Measurements from ENCODE around the gene KHNYN.

Gene KHNYN

DNA sequence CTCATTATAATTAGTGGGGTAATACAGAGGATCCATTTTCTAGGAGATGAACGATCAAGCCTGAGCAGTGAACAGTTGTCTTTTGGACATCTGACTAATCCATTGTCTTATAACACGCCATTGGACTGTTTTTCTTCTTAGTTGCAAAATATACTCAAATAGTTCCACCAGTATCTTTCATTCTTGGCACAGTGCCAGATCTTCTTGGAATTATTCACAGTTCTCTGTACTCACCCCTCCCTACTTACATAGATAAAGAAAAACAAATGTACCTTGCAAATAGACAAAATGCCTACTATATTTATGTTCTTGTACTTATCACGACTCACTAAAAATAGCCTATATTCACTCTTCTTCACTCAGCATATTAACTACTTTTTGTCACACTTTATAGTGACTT, 4.0 kb upstream of the KHNYN start:
- DNase-seq: no peak

DNA sequence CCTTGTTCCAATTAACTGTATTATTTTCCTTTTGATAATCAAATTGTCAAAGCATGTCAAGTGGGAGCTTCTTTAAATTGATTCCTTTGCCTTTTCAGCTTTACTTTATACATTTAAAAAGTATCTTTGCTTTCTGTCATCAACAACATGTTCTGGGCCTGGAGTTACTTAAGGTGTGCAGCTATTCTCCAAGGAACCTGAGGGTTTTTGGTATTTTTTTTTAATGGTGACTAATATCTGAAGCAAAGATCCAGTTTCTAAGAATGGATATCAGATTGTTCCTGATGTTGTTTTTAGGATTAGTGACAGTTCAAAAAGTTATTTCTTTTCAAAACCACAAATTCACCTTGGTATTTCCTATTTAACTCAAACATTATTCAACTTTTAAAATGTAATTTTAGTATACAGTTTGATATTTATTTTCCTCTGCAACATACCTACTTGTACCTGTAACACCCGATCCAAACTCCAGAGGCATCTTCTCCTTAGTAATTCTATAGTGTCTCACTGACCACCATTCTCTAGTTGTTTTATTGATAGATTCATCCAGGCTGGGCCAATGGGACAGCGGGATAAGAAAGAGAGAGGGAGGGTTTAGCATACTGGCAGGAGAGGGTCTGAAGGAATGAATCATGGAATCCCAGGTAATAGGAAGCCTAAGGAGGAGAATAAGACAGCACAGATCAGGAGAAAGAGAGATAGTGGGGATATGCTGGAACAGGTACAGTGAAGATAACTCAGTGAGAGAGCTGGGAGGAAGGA, 3.4 kb upstream of the KHNYN start:
- DNase-seq: no peak

GRCh38 chr14:24426912-24427536, 2.7 kb upstream of the KHNYN start:
- peak; percentile 18 for DNase-seq

DNA sequence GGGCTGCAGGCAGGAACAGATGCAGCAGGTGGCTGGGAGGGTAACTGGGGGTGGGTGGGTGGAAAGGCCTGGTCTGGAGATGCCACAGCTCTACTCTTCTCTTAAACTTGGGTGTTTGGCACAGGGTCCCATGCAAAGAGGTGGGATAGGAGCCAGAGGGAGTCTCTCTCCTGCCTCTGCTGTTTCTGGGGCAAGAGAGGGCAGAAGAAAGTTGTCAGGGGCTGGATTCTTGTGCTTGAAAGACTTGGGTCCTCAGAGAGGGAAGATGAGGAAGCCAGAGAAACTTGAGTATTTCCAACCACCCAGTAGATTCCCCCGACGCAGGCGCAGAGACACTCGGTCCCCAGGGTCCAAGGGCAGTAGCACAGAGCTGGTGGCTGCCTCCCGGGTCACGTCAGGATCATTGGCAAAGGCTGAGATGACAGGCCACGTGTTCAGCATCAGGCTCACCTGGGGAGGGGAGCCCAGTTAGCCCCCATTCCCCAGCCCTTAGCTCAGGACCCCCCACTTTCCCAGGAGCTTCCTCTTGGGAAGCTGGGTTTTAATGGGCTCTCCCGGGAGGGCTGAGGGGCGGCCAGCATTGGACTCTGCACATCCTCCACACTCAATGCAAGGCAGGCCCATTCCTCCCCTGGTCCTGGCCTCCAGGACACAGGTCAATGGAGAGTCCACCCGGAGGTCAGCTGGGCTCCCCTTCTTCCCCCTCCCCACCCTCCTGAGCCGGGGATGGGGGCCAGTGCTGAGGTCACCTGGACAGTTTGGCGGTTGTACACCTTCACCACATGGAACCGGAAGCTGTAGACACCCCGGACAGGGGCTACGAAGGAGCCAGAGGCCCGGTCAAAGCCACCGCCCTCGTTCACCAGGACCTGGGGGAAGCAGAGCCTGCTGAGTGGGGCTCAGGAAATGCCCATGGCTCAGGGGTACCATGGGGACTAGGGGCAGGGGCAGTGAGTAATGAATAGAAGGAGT, 1.9 kb upstream of the KHNYN start:
- no peak for DNase-seq

GRCh38 chr14:24428628-24429394, 943 bp upstream of the KHNYN start:
- DNase-seq: peak; percentile 6

DNA sequence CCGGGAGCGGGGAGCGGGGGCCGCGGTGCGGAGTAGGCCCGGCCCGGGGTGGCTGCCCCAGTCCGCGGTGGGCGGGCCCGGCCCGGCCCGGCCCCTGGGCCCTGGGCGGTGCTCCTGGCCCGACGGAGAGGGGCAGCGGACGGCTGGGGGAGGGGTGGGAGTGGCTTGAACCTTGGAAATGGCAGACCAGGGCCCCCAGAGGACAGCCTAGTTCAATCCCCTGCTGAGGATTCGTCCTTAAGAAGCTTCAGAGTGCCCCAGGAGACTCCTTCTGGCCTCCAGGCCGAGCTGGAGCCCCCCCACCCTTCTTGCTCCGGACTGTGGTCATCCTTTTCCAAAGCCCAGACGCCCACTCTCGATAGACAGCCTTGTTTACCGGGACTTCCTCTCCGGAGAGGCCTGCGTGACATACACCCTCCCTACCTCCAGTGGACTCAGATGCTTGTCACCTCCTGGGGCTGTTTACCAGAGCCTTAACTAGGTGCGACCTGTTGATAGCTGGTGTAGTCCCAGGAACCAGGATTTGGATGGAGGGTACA, 458 bp downstream of the KHNYN start:
- DNase-seq: peak; percentile 77

GRCh38 chr14:24430682-24431568, 1.2 kb downstream of the KHNYN start:
- peak; percentile 85 for DNase-seq

- peak; percentile 96 for DNase-seq
Measured at GRCh38 chr14:24431569-24432258, 2.0 kb downstream of the KHNYN start.

DNA sequence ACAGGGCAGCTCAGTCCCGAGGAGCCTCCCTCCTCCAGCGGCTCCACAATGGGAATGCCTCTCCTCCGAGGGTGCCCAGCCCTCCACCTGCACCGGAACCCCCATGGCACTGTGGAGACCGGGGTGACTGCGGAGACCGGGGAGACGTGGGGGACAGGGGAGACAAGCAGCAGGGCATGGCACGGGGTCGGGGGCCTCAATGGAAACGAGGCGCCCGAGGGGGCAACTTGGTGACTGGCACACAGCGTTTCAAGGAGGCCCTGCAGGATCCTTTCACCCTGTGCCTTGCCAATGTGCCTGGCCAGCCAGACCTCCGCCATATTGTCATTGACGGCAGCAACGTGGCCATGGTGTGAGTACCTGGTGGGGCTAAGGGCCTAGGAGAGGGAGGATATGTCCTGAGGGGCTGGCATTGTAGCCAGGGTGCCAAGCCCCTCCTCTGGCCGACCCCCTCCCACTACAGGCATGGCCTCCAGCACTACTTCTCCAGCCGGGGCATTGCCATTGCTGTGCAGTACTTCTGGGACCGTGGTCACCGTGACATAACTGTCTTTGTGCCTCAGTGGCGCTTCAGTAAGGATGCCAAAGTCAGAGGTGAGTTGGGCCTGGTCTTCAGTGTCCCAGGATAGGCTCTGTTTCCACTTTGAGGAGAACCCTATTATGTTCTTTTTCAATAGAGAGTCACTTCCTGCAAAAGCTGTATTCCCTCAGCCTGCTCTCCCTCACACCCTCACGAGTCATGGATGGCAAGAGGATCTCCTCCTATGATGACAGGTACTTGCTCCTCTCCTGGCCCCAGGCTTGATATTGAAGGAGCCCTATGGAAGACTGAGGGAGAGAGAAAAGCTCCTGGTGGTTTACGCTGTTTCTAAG, 2.7 kb downstream of the KHNYN start:
- DNase-seq: no peak

DNA sequence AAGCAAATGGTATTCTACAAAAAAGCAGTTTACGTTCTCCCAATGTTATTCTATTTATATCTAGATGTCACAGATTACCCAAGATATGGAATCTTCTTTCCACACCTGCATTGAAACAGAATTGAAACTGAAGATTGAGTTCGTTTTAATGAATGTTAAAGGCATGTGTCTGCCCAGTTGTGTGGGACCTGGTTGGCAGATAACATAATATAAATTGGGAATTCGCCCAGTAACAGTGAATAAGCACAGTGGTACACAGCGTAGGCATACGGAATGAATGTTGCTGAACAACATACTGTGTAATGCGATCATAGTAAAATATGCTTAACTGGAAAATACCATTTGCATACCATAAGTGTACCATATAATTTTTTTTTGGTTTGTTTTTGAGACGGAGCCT, 4.3 kb downstream of the KHNYN start:
- DNase-seq: no peak

DNA sequence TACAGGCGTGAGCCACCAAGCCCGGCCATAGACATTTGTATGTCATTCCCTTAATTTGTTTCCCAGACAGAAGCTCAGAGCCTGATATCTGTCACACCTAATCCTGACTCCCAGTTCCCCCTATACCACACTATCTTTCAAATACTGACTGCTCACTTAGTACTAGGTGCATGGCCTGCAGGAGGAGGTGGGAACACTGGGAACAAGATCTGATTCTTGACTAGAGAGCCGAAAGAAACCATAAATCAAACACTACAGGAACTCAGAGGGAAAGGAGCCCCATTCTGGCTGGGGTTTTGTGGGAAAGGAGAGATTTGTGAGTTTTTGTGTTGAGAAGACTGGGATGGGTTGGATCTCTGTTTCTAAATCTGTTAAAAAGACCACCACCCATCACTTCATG, 4.9 kb downstream of the KHNYN start:
- no peak for DNase-seq

DNA sequence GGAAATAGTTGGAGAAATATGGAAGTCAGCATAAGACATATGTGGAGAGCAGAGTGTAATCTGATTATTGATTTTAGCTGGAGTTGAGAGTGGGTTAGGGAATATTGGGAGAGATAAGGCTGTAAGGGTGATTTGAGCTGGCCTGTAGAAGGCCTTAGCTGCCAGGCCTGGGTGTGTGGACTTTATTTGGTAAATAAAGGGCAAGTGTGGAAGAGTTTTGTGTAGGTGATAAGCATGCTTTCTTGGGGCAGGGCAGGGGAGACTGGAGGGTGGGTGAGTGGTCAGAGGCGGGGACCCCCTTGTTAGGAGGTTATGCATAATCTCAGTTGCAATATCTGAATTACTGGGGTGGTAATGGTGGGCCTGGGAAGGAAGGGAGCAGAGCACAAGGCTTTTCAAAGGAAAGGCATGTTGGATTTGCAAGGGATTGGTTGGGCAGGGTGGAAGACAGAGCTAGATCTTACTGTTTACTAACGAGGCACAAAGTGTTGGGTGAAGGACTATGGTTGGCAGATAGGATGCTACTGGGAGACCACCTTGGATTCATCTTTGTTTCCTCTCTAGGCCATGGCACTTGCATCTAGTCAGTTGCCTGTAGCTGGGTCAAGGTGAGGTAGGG, 5.5 kb downstream of the KHNYN start:
- no peak for DNase-seq

- no peak for DNase-seq
Measured at GRCh38 chr14:24435998-24436354, 6.2 kb downstream of the KHNYN start.

GRCh38 chr14:24436355-24437019, 6.7 kb downstream of the KHNYN start:
- peak; percentile 42 for DNase-seq

DNA sequence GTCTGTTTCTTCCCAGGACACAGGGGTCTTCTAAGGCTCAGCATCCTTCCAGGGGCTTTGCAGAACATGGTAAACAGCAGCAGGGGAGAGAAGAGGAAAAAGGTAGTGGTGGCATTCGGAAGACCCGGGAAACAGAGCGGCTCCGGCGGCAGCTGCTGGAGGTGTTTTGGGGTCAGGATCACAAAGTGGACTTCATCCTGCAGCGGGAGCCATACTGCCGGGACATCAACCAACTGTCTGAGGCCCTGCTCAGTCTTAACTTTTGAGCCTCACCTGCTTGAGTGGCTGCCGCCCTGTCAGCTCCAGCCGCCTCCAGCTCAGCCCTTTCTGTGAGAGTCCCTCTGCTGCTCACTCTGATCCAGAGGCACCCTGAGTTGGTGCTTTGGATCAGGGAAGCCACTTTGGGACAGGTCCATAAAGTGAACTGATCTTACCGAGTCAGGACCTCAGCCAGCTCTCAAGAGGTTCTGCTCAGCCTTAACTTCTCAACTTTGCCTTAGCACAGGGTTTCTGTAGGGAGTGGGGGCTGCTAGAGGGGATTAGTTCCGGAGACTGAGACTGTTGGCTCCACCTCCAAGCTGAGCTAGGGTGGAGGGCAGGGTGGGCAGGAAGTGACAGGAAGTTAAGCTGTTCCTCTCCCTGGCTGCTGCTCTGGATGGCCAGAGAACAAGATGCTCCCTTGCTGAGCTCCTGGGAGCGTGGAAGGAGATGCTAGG, 7.4 kb downstream of the KHNYN start:
- DNase-seq: peak; percentile 12

DNA sequence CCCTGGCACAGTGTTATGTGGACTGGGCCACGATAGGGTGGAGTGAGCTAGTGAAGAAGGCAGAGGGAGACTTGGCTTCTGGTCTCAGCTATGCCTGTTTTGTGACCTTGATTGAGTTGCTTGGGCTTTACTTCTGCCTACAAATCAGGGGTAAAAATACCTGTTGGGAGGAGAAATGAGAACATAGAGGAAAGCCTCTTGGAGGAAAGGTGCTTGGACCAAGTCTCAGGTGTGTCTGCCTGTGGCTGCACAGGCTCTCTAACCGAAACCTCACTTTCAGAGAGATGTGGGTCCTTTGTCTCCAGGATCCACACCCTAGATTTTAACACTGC, 7.9 kb downstream of the KHNYN start:
- DNase-seq: no peak

GRCh38 chr14:24438223-24439097, 8.7 kb downstream of the KHNYN start:
- DNase-seq: no peak
